ENCODE data around the gene GLI3. TPM values are rescaled to one million over a fixed set of nuclear protein-coding genes. Genes with fewer than 3 reads are reported as not detected.

Gene GLI3
- total RNA-seq, 2 donors from 2014 or later, result 0.17 to 0.74 TPM

DNA sequence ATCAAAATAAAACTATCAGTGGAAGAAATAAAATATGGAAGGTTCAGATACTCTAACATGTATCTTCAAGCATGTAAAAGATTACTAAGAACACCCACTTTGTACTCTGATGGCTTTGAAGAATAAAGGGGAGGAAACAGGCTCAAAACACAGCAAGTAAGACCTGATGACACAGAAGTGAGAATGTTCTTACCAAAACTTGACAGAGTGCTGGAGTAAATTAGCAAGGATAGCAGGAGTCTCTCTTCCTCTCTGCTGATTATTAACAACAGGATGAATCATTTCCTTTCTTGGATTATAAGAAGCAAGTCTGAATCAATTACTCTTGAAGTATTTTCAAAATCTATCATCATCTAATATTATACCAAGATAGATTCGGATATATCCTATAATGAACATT, 47.5 kb downstream of the GLI3 start:
- H3K4me1 Mint-ChIP-seq, result no peaks in the 10 kb centered on the region
- no peak for ATAC-seq (replicated peaks)
- peaks cover 6% of the 10 kb centered on the region for H3K9me3 Mint-ChIP-seq
- no peak overlapping the region for H3K27ac Mint-ChIP-seq
- H3K27me3 Mint-ChIP-seq, result no peaks in the 10 kb centered on the region
- H3K4me3 Mint-ChIP-seq, result no peak overlapping the region
- H3K36me3 Mint-ChIP-seq (ENCODE audit: low read depth), result no peaks in the 10 kb centered on the region

DNA sequence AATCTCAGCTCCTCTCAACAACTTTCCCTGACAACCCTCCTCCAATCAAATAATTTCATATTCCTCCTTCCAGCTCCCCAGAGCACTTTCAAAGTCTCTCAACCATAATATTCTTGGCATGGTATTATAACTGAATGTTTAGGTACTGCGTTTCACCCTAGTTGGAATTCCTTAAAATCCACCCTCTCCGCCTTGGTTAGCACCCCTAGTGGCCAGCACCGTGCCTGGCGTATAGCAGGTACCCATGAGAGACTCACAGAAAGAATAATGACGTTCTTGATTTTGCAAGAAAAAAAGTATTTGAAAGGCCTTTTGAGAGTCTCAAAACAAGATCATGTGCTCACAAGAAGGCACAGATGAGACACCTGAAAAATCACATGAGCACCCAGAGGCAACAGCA, 50.9 kb downstream of the GLI3 start:
- Mint-ChIP-seq H3K4me1 (no peaks in the 10 kb centered on the region), H3K9me3 (peaks cover 6% of the 10 kb centered on the region), H3K27me3 (no peaks in the 10 kb centered on the region), H3K36me3 (ENCODE audit: low read depth) (no peaks in the 10 kb centered on the region), H3K27ac (no peak overlapping the region), H3K4me3 (no peak overlapping the region)
- ATAC-seq (replicated peaks), result no peak

DNA sequence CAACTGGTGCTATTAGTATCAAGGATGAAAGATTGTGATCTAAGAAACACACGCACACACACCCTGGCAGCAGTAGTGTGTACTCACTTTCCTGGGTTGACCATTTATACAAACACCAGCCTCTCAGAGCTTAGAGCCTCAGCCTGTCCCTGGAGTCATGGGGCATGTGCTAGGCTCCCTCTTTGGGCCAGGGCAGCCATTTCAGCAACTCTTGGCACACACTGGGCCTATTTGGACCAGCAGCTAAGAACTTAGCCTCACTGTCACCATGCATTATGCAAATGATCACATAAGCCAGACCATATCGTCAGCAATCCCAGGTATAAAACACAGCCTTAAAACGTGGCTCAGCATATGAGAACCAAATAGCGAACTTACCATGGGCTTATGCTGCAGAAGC, 51.3 kb downstream of the GLI3 start:
- Mint-ChIP-seq H3K4me3 (no peak overlapping the region), H3K4me1 (no peaks in the 10 kb centered on the region), H3K27me3 (no peaks in the 10 kb centered on the region), H3K9me3 (peaks cover 6% of the 10 kb centered on the region), H3K36me3 (ENCODE audit: low read depth) (no peaks in the 10 kb centered on the region), H3K27ac (no peak overlapping the region)
- ATAC-seq (replicated peaks), result no peak

DNA sequence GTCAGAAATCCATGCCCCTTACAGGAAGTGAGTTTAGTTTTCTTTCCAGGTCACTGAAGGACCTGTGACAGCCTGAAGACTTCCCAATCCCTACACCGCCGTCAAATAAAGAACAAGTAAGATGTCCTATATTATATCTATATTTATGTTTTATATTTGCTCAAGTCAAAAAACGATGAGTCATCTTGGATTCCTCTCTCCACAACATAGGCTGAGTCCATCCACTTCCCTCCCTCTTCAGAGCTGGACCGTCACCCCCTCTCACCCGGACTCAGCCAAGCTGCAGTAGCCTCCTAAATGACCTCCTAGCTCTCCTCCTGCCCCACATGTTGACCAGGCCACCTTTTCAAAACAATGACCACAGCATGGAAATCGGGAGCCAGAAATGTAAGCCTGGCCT, 53.5 kb downstream of the GLI3 start:
- Mint-ChIP-seq H3K27me3 (peaks cover 2% of the 10 kb centered on the region), H3K4me1 (no peaks in the 10 kb centered on the region), H3K4me3 (no peak overlapping the region), H3K9me3 (peaks cover 6% of the 10 kb centered on the region), H3K36me3 (ENCODE audit: low read depth) (no peaks in the 10 kb centered on the region), H3K27ac (no peak overlapping the region)
- ATAC-seq (replicated peaks), result no peak

DNA sequence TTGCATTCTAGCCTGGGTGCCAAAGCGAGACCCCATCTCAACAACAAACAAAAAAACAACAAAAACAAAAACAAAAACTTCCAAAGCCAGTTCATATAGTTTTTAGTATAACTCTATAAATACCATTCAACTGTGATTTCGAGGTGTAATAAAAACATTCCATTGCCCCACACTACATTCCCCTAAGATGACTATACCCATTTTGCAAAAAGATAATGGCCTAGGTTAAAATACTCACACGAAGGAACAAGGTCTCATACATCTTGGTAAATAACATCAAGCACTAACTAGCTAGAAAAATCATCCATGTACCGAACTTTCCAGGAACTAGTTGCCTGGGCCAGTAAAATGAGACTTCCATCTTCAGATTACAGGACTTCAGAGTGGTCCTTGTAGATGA, 55.4 kb downstream of the GLI3 start:
- H3K4me3 Mint-ChIP-seq, result no peak overlapping the region
- no peak overlapping the region for H3K27ac Mint-ChIP-seq
- H3K27me3 Mint-ChIP-seq, result peaks cover 3% of the 10 kb centered on the region
- H3K36me3 Mint-ChIP-seq (ENCODE audit: low read depth), result no peaks in the 10 kb centered on the region
- no peaks in the 10 kb centered on the region for H3K4me1 Mint-ChIP-seq
- peaks cover 6% of the 10 kb centered on the region for H3K9me3 Mint-ChIP-seq
- no peak for ATAC-seq (replicated peaks)

DNA sequence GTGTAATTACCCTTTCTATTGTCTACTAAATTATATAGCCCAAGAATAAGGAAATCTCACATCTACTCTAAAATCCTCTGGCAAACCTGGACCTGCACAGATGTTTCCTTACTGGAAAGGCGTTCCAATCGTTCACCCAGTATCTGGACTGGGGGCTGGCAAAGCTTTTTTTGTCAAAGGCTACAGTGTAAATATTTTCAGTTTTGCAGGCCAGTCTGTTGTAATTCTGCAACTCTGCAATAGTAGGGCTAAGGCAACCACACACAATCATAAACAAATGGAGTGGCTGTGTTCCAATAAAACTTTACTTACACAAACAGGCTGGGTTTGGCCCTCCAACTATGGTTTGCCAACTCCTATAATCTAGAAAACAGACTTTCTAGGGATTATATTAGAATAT, 56.2 kb downstream of the GLI3 start:
- Mint-ChIP-seq H3K27ac (no peak overlapping the region), H3K36me3 (ENCODE audit: low read depth) (no peaks in the 10 kb centered on the region), H3K4me1 (no peaks in the 10 kb centered on the region), H3K9me3 (peaks cover 6% of the 10 kb centered on the region), H3K27me3 (peaks cover 3% of the 10 kb centered on the region), H3K4me3 (no peak overlapping the region)
- ATAC-seq (replicated peaks), result no peak

DNA sequence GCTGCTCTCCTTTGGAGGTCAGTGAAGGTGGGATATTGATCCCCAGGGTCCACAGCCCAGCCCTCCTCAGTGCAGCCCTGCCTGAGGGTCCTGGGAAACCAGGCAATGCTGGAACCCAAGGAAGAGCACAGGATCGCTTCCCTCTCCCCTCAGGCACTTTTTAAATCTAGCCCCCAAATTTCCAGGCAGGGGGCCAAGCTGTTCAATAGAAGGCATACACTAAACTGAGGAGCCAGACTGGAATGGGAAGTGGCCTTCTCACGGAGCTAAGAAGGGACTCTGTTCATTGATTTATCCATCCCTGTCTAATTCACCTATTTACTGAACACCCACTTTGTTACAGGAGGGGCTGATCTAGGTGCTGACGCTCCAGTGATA, 60.3 kb downstream of the GLI3 start:
- no peak for ATAC-seq (replicated peaks)

DNA sequence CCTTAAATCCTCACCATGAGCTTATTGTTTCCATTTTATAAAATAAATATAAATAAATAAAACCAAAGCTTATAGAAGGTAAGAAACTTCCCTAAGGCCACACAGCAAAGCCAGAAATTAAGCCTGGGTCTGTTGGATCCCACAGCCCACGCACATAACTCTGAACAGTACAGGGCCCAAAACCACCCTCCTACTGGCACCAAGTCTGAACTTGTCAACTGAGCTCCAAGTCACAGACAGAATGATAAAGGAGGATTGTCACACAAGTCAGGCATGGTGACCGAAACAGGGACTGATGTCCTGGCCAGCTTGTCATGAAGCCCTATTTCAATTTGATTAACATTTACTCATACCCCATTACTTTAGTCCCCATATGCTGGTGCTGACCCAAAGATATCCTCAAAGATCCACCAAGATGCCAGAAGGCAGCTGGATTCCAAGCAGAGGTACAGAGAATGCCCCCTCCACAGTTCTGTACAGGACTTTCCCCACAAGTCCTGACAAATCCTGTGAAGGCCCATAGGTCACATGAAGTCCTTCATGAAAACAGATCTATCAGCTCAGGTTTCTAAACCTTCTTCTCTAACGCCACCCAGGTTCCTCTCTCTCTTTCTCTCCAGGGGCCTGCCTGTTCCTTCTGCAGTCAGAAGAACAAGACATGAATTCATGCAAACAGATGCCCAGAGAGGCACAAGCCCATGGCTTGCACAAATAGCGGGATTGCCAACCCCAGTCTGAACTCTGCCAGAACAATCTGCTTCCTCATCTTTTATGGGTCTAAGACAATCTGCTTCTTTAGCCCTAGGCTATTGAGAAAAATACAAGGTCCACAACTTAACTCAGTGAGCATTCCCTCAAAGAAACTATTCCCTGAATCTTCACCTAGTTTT, 60.9 kb downstream of the GLI3 start:
- H3K36me3 Mint-ChIP-seq (ENCODE audit: low read depth), result no peaks in the 10 kb centered on the region
- H3K27ac Mint-ChIP-seq, result no peak overlapping the region
- H3K27me3 Mint-ChIP-seq, result peaks cover 3% of the 10 kb centered on the region
- no peak for ATAC-seq (replicated peaks)
- H3K4me1 Mint-ChIP-seq, result no peaks in the 10 kb centered on the region
- H3K9me3 Mint-ChIP-seq, result no peaks in the 10 kb centered on the region
- no peak overlapping the region for H3K4me3 Mint-ChIP-seq

More for the DNA sequence above, 60.3 kb downstream of the GLI3 start:
- no peaks in the 10 kb centered on the region for H3K9me3 Mint-ChIP-seq
- no peaks in the 10 kb centered on the region for H3K4me1 Mint-ChIP-seq
- peaks cover 3% of the 10 kb centered on the region for H3K27me3 Mint-ChIP-seq
- H3K36me3 Mint-ChIP-seq (ENCODE audit: low read depth), result no peaks in the 10 kb centered on the region
- H3K4me3 Mint-ChIP-seq, result no peak overlapping the region
- no peak overlapping the region for H3K27ac Mint-ChIP-seq

DNA sequence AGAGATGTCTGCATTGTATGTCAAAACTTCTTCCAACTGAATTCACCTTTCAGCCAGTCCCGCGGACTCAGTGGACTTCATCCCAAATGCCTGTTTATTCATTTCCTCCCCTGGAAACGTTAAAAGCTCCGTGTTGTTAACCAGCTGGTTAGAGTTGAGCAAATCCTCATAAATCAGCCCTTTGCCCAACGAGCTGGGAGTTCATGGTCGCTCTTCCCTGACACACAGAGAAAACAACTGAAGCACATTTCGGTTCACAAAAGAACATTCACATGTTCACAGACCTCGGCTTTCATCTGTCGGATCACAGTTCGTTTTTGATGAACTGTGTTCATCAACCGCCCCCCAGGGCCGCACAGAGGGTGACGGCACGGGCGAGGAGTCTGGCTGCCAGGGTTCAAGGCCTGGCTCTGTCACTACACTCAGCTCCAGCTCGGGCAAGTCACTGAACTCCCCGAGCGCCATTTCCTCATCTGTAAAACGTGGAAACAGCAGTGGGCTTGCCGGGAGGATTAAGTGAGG, 62.6 kb downstream of the GLI3 start:
- Mint-ChIP-seq H3K9me3 (no peaks in the 10 kb centered on the region), H3K4me1 (no peaks in the 10 kb centered on the region), H3K27me3 (peaks cover 3% of the 10 kb centered on the region), H3K4me3 (no peak overlapping the region), H3K36me3 (ENCODE audit: low read depth) (no peaks in the 10 kb centered on the region), H3K27ac (no peak overlapping the region)
- ATAC-seq (replicated peaks), result no peak

DNA sequence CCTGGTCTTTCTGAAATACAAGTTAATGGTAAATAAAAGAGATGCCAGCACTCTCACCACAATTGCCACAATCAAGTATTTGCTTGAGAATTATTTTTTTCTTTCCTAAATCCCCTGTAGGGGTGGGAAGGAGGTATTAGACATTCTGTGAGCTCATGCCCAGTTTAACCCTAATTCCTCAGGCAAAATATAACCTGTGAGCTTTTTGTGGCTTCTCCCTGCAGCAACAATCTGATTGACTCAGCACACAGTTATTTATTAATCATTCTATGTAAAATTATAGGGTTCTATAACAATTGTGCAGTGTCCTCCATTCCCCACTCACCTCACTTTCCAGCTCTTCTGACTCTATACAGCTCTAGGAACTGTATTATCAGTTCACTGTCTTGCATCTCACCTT, 66.3 kb downstream of the GLI3 start:
- Mint-ChIP-seq H3K27ac (no peak overlapping the region), H3K4me3 (no peak overlapping the region), H3K9me3 (no peaks in the 10 kb centered on the region), H3K27me3 (no peaks in the 10 kb centered on the region), H3K36me3 (ENCODE audit: low read depth) (no peaks in the 10 kb centered on the region), H3K4me1 (no peaks in the 10 kb centered on the region)
- no peak for ATAC-seq (replicated peaks)

DNA sequence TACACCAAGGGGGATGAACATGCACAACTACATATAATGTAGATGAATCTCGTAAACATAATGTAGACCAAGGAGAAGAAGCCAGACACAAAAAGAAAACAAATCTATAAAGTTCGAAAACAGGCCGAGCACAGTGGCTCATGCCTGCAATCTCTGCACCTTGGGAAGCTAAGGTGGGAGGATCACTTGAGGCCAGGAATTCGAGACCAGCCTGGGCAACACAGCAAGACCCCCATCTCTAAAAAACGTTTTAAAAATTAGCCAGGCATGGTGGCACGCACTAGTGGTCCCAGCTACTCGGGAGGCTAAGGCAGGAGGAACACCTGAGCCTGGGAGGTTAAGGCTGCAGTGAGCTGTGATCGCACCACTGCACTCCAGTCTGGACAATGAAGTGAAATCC, 68.5 kb downstream of the GLI3 start:
- Mint-ChIP-seq H3K27me3 (no peaks in the 10 kb centered on the region), H3K27ac (no peak overlapping the region), H3K4me3 (no peak overlapping the region), H3K9me3 (no peaks in the 10 kb centered on the region), H3K4me1 (no peaks in the 10 kb centered on the region), H3K36me3 (ENCODE audit: low read depth) (no peaks in the 10 kb centered on the region)
- ATAC-seq (replicated peaks), result no peak

DNA sequence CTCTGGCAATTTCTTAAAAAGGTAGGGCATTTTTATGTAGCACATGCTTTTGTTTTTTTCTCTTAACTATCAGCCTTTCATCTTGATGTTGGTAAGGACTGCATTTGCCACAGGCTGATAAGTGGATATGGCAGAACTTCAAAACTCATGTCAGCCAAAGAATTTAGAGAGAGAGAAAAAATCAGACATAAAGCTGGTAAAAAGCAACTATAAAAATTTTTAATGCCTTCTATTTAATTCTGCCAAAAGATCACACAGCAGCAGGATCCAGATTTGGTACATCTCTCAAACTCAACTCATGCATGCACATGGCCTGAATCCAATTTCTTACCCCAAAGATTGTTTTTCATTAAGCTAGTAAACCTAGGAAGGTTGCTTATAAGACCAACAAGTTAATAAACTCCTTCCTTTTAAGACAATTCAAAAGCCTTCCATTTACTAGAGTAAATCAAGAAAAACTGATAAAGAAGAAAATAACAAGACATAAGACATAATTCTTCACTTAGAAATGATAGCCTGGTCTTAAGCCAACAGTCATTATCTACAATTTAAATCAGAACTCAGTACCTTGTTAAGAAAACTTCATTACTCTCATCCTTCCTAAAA, 69.3 kb downstream of the GLI3 start:
- Mint-ChIP-seq H3K4me1 (no peaks in the 10 kb centered on the region), H3K27me3 (no peaks in the 10 kb centered on the region), H3K27ac (no peak overlapping the region), H3K9me3 (peaks cover 4% of the 10 kb centered on the region), H3K4me3 (no peak overlapping the region), H3K36me3 (ENCODE audit: low read depth) (no peaks in the 10 kb centered on the region)
- no peak for ATAC-seq (replicated peaks)

DNA sequence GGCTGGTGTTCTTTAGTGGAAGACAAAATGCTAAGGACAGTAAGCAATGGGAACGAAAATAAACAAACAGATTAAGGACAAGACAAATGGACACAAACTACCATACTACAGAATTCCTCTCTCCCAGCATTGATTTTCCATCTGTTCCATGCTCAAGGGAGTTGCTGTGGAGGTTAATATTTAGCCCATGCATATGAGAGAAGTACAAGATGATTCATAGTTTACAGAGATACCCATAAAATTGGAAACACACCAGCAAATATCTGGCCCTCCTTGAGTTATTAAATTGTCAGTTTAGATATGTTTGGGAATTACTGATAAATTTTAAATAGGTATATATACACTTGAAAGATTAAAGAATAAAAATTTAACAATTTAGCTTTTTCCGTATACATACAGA, 69.8 kb downstream of the GLI3 start:
- H3K27ac Mint-ChIP-seq, result no peak overlapping the region
- no peaks in the 10 kb centered on the region for H3K4me1 Mint-ChIP-seq
- H3K27me3 Mint-ChIP-seq, result no peaks in the 10 kb centered on the region
- H3K9me3 Mint-ChIP-seq, result peaks cover 4% of the 10 kb centered on the region
- ATAC-seq (replicated peaks), result no peak
- H3K4me3 Mint-ChIP-seq, result no peak overlapping the region
- H3K36me3 Mint-ChIP-seq (ENCODE audit: low read depth), result no peaks in the 10 kb centered on the region

DNA sequence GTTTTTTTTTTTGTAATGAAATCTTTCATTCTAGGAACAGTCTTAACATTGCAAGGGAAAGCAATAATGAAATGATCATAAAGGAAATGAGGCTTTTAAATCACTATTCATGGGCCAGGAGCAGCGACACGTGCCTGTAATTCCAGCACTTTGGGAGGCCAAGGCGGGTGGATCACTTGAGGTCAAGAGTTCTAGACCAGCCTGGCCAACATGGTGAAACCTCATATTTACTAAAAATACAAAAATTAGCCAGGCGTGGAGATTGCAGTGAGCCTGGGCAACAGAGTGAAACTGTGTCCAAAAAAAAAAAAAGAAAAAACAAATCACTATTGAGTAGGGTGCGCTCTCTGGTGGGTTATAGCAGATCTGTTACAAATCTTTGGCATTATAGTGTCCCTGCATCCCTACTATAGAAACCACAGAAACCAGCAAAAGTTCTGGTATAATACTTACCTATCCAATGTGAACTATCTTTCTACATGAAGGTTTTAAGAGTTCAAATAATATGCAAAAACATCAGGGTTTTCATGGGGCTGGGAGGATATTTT, 72.1 kb downstream of the GLI3 start:
- H3K36me3 Mint-ChIP-seq (ENCODE audit: low read depth), result no peaks in the 10 kb centered on the region
- no peak overlapping the region for H3K4me3 Mint-ChIP-seq
- ATAC-seq (replicated peaks), result no peak
- H3K27me3 Mint-ChIP-seq, result no peaks in the 10 kb centered on the region
- no peaks in the 10 kb centered on the region for H3K4me1 Mint-ChIP-seq
- peaks cover 4% of the 10 kb centered on the region for H3K9me3 Mint-ChIP-seq
- no peak overlapping the region for H3K27ac Mint-ChIP-seq

Measured in activated T-helper 17 cell treated with anti-CD3 and anti-CD28 coated beads, Interleukin-2, amount 50 U/mL, for 72 hours (primary cell).